ENCODE measurements around the gene TMED10. TPM values are rescaled to one million over a fixed set of nuclear protein-coding genes. Genes with fewer than 3 reads are reported as not detected.

Gene TMED10
- polyA plus RNA-seq, 1 of the 3 experiments (the other 2 are of a cell fraction), result 168 TPM

DNA sequence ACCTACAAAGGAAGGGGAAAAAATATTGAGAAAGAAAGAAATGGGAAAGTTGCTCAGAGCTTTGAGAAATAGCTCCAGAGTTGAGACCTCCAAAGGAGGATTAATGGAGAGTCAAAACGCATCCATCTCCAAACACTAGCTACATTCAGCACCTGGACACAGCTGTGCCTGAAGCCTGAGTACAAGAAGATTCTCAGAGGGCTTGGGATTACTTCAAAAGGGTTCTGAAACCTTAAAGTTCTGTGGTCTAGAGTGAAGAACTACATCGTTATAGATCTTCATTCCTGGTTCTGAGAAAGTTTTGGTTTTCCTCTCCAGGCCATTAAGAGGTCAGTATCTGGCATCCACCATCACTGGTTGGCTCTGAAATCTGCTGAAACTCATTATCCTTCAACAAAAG lies 10.5 kb upstream of the TMED10 start:
- WGBS (ENCODE audit: low lambda C conversion rate), result 47% methylated on average over 2 of the region's 2 CpGs
- no peak overlapping the region for H3K4me3 ChIP-seq (ENCODE audit: low read depth in 2 of 2, low read length in 1 of 2)
- no peaks in the 10 kb centered on the region for H3K36me3 ChIP-seq (replicated peaks in 1 of 2; ENCODE audit: control insufficient read depth in 1 of 2, insufficient read depth in 2 of 2, low read length in 1 of 2)
- H3F3A ChIP-seq (replicated peaks; ENCODE audit: insufficient read depth), result peaks cover 10% of the 10 kb centered on the region
- H3K9me3 ChIP-seq, result no peaks in the 10 kb centered on the region
- no peaks in the 10 kb centered on the region for H4K20me1 ChIP-seq (ENCODE audit: insufficient read depth)
- H3K79me2 ChIP-seq (ENCODE audit: insufficient read depth), result no peaks in the 10 kb centered on the region
- TF ChIP-seq CHD2 (IDR thresholded peaks at IDR 0.05; ENCODE audit: low read length, partially characterized antibody) (no peak), RAD21 (IDR thresholded peaks at IDR 0.05; ENCODE audit: low read length) (no peak), FOSL2 (IDR thresholded peaks at IDR 0.05; ENCODE audit: borderline replicate concordance, low read depth) (no peak), POLR2AphosphoS5 (IDR thresholded peaks at IDR 0.05; ENCODE audit: low read depth, low read length) (no peak), EP300 (IDR thresholded peaks at IDR 0.05; ENCODE audit: borderline replicate concordance in 1 of 2, low read depth in 1 of 2, low read length in 1 of 2) (no peak), MEF2A (IDR thresholded peaks at IDR 0.05; ENCODE audit: borderline replicate concordance, low read depth) (no peak), RXRA (IDR thresholded peaks at IDR 0.05; ENCODE audit: borderline replicate concordance, low read depth) (no peak)
- TF ChIP-seq, protein P1, sequence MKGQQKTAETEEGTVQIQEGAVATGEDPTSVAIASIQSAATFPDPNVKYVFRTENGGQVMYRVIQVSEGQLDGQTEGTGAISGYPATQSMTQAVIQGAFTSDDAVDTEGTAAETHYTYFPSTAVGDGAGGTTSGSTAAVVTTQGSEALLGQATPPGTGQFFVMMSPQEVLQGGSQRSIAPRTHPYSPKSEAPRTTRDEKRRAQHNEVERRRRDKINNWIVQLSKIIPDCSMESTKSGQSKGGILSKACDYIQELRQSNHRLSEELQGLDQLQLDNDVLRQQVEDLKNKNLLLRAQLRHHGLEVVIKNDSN (IDR thresholded peaks at IDR 0.05; ENCODE audit: borderline replicate concordance, low read depth), result no peak
- TF ChIP-seq, protein P2, sequence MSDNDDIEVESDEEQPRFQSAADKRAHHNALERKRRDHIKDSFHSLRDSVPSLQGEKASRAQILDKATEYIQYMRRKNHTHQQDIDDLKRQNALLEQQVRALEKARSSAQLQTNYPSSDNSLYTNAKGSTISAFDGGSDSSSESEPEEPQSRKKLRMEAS (IDR thresholded peaks at IDR 0.05; ENCODE audit: low read depth), result no peak
- TF ChIP-seq, protein P3, sequence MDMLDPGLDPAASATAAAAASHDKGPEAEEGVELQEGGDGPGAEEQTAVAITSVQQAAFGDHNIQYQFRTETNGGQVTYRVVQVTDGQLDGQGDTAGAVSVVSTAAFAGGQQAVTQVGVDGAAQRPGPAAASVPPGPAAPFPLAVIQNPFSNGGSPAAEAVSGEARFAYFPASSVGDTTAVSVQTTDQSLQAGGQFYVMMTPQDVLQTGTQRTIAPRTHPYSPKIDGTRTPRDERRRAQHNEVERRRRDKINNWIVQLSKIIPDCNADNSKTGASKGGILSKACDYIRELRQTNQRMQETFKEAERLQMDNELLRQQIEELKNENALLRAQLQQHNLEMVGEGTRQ (IDR thresholded peaks at IDR 0.05; ENCODE audit: borderline replicate concordance, low read depth, low read length), result no peak
- TF ChIP-seq, protein P4, sequence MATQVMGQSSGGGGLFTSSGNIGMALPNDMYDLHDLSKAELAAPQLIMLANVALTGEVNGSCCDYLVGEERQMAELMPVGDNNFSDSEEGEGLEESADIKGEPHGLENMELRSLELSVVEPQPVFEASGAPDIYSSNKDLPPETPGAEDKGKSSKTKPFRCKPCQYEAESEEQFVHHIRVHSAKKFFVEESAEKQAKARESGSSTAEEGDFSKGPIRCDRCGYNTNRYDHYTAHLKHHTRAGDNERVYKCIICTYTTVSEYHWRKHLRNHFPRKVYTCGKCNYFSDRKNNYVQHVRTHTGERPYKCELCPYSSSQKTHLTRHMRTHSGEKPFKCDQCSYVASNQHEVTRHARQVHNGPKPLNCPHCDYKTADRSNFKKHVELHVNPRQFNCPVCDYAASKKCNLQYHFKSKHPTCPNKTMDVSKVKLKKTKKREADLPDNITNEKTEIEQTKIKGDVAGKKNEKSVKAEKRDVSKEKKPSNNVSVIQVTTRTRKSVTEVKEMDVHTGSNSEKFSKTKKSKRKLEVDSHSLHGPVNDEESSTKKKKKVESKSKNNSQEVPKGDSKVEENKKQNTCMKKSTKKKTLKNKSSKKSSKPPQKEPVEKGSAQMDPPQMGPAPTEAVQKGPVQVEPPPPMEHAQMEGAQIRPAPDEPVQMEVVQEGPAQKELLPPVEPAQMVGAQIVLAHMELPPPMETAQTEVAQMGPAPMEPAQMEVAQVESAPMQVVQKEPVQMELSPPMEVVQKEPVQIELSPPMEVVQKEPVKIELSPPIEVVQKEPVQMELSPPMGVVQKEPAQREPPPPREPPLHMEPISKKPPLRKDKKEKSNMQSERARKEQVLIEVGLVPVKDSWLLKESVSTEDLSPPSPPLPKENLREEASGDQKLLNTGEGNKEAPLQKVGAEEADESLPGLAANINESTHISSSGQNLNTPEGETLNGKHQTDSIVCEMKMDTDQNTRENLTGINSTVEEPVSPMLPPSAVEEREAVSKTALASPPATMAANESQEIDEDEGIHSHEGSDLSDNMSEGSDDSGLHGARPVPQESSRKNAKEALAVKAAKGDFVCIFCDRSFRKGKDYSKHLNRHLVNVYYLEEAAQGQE (IDR thresholded peaks at IDR 0.05; ENCODE audit: low read depth, low read length), result no peak
- TF ChIP-seq, protein P5, sequence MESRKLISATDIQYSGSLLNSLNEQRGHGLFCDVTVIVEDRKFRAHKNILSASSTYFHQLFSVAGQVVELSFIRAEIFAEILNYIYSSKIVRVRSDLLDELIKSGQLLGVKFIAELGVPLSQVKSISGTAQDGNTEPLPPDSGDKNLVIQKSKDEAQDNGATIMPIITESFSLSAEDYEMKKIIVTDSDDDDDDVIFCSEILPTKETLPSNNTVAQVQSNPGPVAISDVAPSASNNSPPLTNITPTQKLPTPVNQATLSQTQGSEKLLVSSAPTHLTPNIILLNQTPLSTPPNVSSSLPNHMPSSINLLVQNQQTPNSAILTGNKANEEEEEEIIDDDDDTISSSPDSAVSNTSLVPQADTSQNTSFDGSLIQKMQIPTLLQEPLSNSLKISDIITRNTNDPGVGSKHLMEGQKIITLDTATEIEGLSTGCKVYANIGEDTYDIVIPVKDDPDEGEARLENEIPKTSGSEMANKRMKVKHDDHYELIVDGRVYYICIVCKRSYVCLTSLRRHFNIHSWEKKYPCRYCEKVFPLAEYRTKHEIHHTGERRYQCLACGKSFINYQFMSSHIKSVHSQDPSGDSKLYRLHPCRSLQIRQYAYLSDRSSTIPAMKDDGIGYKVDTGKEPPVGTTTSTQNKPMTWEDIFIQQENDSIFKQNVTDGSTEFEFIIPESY (IDR thresholded peaks at IDR 0.05; ENCODE audit: borderline replicate concordance, low read depth), result no peak
- TF ChIP-seq, protein P6, sequence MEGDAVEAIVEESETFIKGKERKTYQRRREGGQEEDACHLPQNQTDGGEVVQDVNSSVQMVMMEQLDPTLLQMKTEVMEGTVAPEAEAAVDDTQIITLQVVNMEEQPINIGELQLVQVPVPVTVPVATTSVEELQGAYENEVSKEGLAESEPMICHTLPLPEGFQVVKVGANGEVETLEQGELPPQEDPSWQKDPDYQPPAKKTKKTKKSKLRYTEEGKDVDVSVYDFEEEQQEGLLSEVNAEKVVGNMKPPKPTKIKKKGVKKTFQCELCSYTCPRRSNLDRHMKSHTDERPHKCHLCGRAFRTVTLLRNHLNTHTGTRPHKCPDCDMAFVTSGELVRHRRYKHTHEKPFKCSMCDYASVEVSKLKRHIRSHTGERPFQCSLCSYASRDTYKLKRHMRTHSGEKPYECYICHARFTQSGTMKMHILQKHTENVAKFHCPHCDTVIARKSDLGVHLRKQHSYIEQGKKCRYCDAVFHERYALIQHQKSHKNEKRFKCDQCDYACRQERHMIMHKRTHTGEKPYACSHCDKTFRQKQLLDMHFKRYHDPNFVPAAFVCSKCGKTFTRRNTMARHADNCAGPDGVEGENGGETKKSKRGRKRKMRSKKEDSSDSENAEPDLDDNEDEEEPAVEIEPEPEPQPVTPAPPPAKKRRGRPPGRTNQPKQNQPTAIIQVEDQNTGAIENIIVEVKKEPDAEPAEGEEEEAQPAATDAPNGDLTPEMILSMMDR (IDR thresholded peaks at IDR 0.05), result no peak
- ChIA-PET CTCF (no interaction called here), POLR2A (no interaction called here)
- no peak overlapping the region for H3K4me2 ChIP-seq
- H3K27ac ChIP-seq (ENCODE audit: low read depth in 2 of 2, low read length in 1 of 2), result no peak overlapping the region
- H3K27me3 ChIP-seq (ENCODE audit: insufficient read depth), result no peaks in the 10 kb centered on the region
- no peak for DNase-seq
- H3K4me1 ChIP-seq (ENCODE audit: control insufficient read depth in 1 of 2, insufficient read depth in 2 of 2, low read depth in 1 of 2, low read length in 1 of 2), result peaks cover 2 to 8% of the 10 kb centered on the region in 2 experiments; a peak in 1 of 4 replicates
- no peak overlapping the region for H2AFZ ChIP-seq (ENCODE audit: low read depth)
- no peak overlapping the region for H3K9ac ChIP-seq
- no peaks in the 10 kb centered on the region for H3K9me2 ChIP-seq
